ENCODE data around the gene CCDC158. TPM values are rescaled to one million over a fixed set of nuclear protein-coding genes. Genes with fewer than 3 reads are reported as not detected.

Gene CCDC158
- total and polyA plus RNA-seq, 2 donors (not counting 3 experiments of a cell fraction or from before 2014, with no cell fraction given): not detected

DNA sequence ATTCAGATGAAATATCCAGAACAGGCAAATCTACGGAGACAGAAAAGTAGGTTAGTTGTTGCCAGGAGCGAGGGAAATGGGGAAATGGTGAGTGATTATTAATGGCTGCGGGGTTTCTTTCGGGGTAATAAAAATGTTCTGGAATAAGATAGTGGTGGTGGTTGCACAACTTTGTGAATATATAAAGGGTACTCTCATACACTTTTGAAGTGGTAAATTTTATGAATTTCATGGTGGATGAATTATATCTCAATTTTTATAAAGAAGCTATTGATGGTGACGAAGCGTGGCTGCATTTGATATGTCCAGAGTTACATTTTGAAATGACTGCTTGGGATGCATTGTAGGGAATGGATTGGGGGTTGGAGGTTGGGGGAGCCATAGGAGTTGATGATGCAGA lies 153.1 kb downstream of the CCDC158 start:
- no peak for DNase-seq (ENCODE audit: low read depth, low spot score)
- no peak for FAIRE-seq
- H3K4me3 ChIP-seq (replicated peaks in 1 of 3; ENCODE audit: insufficient read depth in 1 of 3, low read depth in 1 of 3, low read length in 3 of 3): no peak overlapping the region
- intact Hi-C loops (cut with micrococcal nuclease) (no loop called here), dilution Hi-C loops (cut with MboI; ENCODE audit: extremely low pct_ligation_motif_present, low sequenced_read_pairs) (no loop called here)
- H3K79me2 ChIP-seq (ENCODE audit: control insufficient read depth, insufficient read depth, low read length): no peaks in the 10 kb centered on the region
- H4K20me1 ChIP-seq (replicated peaks; ENCODE audit: control insufficient read depth, extremely low read depth, insufficient read depth, low read length): no peaks in the 10 kb centered on the region
- H3K9me1 ChIP-seq (replicated peaks; ENCODE audit: control insufficient read depth, extremely low read depth, insufficient read depth, low read length): no peaks in the 10 kb centered on the region
- no peak overlapping the region for H3K9ac ChIP-seq (replicated peaks; ENCODE audit: extremely low read depth, insufficient read depth, low read length)
- no peaks in the 10 kb centered on the region for H3K4me1 ChIP-seq (ENCODE audit: control insufficient read depth, extremely low read depth, insufficient read depth, low read length)
- ChIA-PET POLR2A (no interaction called here), CTCF (interaction anchor here (1.6 to 2.4 kb wide), 2 partner anchors 11 to 88 kb away, joined by 4 to 10 read pairs; no protein-coding TSS in a partner anchor)
- H3K9me3 ChIP-seq (replicated peaks; ENCODE audit: control insufficient read depth, insufficient read depth, low read length): no peaks in the 10 kb centered on the region
- H3K27me3 ChIP-seq (ENCODE audit: control insufficient read depth in 2 of 2, insufficient read depth in 2 of 2, low read length in 2 of 2): peaks cover 16 to 26% of the 10 kb centered on the region in 2 experiments
- H3K27ac ChIP-seq (ENCODE audit: insufficient read depth, low read depth, low read length): no peak overlapping the region
- no peak overlapping the region for H2AFZ ChIP-seq (ENCODE audit: low read depth, low read length)
- no peak overlapping the region for H3K4me2 ChIP-seq (ENCODE audit: insufficient read depth, low read length)
- TF ChIP-seq POLR2A (IDR thresholded peaks at IDR 0.05; ENCODE audit: low read depth, low read length): no peak
- no peak for TF ChIP-seq FOS (IDR thresholded peaks at IDR 0.05; ENCODE audit: borderline replicate concordance, insufficient read depth, low read length)
- no peak for TF ChIP-seq EZH2 (IDR thresholded peaks at IDR 0.05; ENCODE audit: borderline replicate concordance, low read depth, low read length, severe bottlenecking)
- no TSS peak for BruUV-seq (replicated peaks)
- no peaks in the 10 kb centered on the region for H3K36me3 ChIP-seq (ENCODE audit: control insufficient read depth in 2 of 2, extremely low read depth in 1 of 2, insufficient read depth in 2 of 2, low read length in 2 of 2)

DNA sequence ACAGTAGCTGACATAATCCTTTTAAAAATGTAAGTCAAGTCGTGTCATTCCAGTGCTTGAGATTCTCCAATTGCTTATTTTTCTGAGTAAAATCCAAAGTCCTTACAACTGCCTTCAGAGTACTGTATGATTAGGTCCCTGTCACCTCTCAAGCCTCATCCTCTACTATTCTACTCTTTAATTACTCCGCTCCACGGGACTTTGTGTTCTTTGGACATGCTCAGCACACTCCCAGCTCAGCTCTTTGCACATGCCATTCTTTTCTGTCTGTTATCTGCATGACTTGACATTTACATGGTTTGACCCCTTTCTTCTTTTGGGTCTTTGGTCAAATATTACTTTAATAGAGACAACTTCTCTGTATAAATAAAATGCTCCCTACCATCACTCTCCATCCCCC lies 154.3 kb downstream of the CCDC158 start:
- no peak overlapping the region for H3K27ac ChIP-seq (ENCODE audit: insufficient read depth, low read depth, low read length)
- H3K4me3 ChIP-seq (replicated peaks in 1 of 3; ENCODE audit: insufficient read depth in 1 of 3, low read depth in 1 of 3, low read length in 3 of 3): no peak overlapping the region
- dilution Hi-C loops (cut with MboI; ENCODE audit: extremely low pct_ligation_motif_present, low sequenced_read_pairs): no loop called here
- no peaks in the 10 kb centered on the region for H3K36me3 ChIP-seq (ENCODE audit: control insufficient read depth in 2 of 2, extremely low read depth in 1 of 2, insufficient read depth in 2 of 2, low read length in 2 of 2)
- H3K9me1 ChIP-seq (replicated peaks; ENCODE audit: control insufficient read depth, extremely low read depth, insufficient read depth, low read length): no peaks in the 10 kb centered on the region
- no TSS peak for BruUV-seq (replicated peaks)
- DNase-seq (ENCODE audit: low read depth, low spot score): no peak
- no peak for TF ChIP-seq JUN (IDR thresholded peaks at IDR 0.05; ENCODE audit: borderline replicate concordance, insufficient read depth, insufficient read length, low read depth)
- TF ChIP-seq EZH2 (IDR thresholded peaks at IDR 0.05; ENCODE audit: borderline replicate concordance, low read depth, low read length, severe bottlenecking): no peak
- TF ChIP-seq, protein P1, sequence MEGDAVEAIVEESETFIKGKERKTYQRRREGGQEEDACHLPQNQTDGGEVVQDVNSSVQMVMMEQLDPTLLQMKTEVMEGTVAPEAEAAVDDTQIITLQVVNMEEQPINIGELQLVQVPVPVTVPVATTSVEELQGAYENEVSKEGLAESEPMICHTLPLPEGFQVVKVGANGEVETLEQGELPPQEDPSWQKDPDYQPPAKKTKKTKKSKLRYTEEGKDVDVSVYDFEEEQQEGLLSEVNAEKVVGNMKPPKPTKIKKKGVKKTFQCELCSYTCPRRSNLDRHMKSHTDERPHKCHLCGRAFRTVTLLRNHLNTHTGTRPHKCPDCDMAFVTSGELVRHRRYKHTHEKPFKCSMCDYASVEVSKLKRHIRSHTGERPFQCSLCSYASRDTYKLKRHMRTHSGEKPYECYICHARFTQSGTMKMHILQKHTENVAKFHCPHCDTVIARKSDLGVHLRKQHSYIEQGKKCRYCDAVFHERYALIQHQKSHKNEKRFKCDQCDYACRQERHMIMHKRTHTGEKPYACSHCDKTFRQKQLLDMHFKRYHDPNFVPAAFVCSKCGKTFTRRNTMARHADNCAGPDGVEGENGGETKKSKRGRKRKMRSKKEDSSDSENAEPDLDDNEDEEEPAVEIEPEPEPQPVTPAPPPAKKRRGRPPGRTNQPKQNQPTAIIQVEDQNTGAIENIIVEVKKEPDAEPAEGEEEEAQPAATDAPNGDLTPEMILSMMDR (IDR thresholded peaks at IDR 0.05; ENCODE audit: extremely low read depth in 1 of 2, insufficient read depth in 1 of 2, low read depth in 1 of 2, low read length in 2 of 2): no peak
- no peak for TF ChIP-seq MAX (IDR thresholded peaks at IDR 0.05; ENCODE audit: insufficient read depth, insufficient read length)
- no peak for TF ChIP-seq POLR2A (IDR thresholded peaks at IDR 0.05; ENCODE audit: low read depth, low read length)
- TF ChIP-seq FOS (IDR thresholded peaks at IDR 0.05; ENCODE audit: borderline replicate concordance, insufficient read depth, low read length): no peak
- TF ChIP-seq MYC (IDR thresholded peaks at IDR 0.05; ENCODE audit: low read depth, low read length): no peak
- TF ChIP-seq GATA2 (IDR thresholded peaks at IDR 0.05; ENCODE audit: insufficient read depth, insufficient read length, low read depth, low read length): no peak
- TF ChIP-seq POLR2AphosphoS5 (IDR thresholded peaks at IDR 0.05; ENCODE audit: insufficient read depth, low read depth, low read length): no peak
- no peak overlapping the region for H2AFZ ChIP-seq (ENCODE audit: low read depth, low read length)
- FAIRE-seq: no peak
- H3K4me2 ChIP-seq (ENCODE audit: insufficient read depth, low read length): no peak overlapping the region
- peaks cover 16 to 24% of the 10 kb centered on the region in 2 experiments for H3K27me3 ChIP-seq (ENCODE audit: control insufficient read depth in 2 of 2, insufficient read depth in 2 of 2, low read length in 2 of 2)
- intact Hi-C loops (cut with micrococcal nuclease): no loop called here
- no peak overlapping the region for H3K9ac ChIP-seq (replicated peaks; ENCODE audit: extremely low read depth, insufficient read depth, low read length)
- ChIA-PET POLR2A (no interaction called here), CTCF (interaction anchor here (2.4 kb wide), 1 partner anchor 87 kb away, joined by 10 read pairs; no protein-coding TSS in a partner anchor)
- no peaks in the 10 kb centered on the region for H4K20me1 ChIP-seq (replicated peaks; ENCODE audit: control insufficient read depth, extremely low read depth, insufficient read depth, low read length)
- H3K9me3 ChIP-seq (replicated peaks; ENCODE audit: control insufficient read depth, insufficient read depth, low read length): no peaks in the 10 kb centered on the region
- no peaks in the 10 kb centered on the region for H3K4me1 ChIP-seq (ENCODE audit: control insufficient read depth, extremely low read depth, insufficient read depth, low read length)
- no peaks in the 10 kb centered on the region for H3K79me2 ChIP-seq (ENCODE audit: control insufficient read depth, insufficient read depth, low read length)

Data from endothelial cell of umbilical vein (primary cell).